ENCODE data around the gene DPP8. TPM values are rescaled to one million over a fixed set of nuclear protein-coding genes. Genes with fewer than 3 reads are reported as not detected.

The DPP8 gene
- total RNA-seq, 2 experiments from 2014 or later, result 29.5 to 29.8 TPM

DNA sequence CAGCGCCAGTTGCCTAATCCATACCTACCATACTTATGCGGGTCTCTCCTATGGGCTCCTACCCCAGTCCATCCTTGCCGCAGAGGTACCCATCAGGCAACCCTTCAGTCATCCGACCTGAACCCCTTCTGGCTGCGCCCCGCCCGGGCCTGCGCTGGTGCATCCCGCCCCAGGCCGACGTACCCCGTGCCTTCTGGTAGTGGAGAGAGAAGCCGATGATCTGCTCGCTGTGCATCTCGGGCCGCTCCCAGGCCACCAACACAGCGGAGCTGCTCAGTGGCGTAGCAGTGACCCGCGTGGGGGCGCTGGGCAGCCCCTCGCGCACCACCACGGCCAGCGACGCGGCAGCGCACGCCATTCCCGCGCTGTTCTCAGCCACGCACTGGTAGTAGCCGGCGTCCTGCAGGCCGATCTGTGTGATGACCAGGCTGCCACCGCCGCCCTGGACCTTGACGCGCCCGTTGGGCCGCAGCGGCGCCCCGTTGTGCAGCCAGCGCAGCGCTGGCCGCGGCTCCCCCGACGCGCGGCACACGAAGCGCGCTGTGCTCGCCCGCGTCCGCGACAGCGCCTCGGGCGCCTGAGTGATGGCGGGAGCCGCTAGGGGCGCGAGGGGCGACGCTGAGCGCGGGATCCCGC, 121.8 kb downstream of the DPP8 start:
- CTCF ChIA-PET, result interaction anchor here (1.4 to 2.6 kb wide), 3 partner anchors 11 to 76 kb away, joined by 3 to 6 read pairs (median 5); no protein-coding TSS in a partner anchor
- POLR2A ChIA-PET, result interaction anchor here (0.6 kb wide), 1 partner anchor 18 kb away, joined by 3 read pairs; the partner anchor contains the start of gene IGDCC3

DNA sequence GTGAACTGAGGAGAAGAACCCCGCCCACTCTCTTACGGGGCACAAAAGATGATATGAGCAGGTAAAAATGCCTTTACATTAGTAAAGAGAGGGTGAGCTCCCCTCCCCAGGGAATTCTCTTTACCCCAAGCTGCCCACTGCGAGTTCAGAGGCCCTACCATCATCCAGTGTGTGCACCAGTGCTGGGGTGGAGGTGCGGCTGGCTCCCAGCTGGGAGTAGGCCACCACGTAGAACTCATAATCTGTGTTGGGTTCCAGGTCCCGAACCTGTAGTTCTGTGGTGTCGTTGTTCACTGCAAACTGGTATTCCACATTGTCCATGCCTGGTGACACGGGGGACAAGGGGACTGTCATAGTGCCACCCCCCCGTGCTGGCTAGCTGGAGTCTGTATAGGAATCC, 122.6 kb downstream of the DPP8 start:
- ChIA-PET CTCF (interaction anchor here (0.6 to 2.6 kb wide), 5 partner anchors 10 to 75 kb away, joined by 3 to 6 read pairs (median 4); no protein-coding TSS in a partner anchor), POLR2A (interaction anchor here (0.6 kb wide), 1 partner anchor 17 kb away, joined by 3 read pairs; the partner anchor contains the start of gene IGDCC3)

DNA sequence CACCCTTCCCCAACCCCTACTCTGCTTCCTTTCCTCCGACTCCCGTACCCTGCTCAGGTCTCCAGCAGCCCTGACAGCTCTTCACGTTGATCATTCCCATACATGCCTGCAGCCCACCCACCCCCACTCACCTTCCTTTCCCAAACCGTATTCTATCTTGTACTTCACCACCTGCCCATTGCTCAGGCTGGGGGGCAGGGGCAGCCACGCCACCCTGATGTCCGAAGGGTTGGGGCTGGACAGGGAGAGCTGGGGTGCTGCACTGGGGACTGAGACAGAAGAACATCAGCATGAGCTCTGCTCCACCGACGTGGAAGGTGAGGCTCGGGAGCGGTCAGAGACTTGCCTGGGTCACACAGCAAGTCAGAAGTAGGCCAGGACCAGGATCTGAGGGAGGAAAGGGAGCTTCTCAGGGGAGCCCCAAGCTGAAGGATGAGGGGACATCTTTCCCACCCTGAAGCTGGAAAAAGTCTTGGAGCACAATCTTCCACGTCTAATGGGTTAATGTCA, 123.2 kb downstream of the DPP8 start:
- ChIA-PET CTCF (interaction anchor here (1.3 to 2.6 kb wide), 4 partner anchors 9 to 75 kb away, joined by 3 to 6 read pairs (median 4); no protein-coding TSS in a partner anchor), POLR2A (no interaction called here)

DNA sequence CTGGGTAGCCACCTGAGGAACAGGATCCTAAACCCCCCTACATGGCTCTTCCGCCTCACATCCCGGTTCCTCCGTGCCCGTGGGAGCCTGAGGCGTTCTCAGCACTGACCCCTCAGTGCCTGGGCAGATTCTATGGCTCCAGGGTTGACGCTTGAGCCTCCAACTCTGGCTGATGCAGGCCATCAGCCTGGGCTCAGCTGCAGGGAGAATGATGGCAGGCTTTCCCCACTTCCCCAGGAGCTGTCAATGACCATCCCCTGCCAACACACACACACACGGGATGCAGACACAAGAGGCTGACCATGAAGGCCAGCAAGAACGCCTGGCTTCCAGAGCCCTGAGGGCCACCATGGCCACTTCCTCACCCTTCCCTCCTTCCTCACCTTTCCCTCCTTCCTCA, 123.9 kb downstream of the DPP8 start:
- CTCF ChIA-PET, result interaction anchor here (1.3 to 2.6 kb wide), 3 partner anchors 8 to 74 kb away, joined by 4 to 6 read pairs (median 5); no protein-coding TSS in a partner anchor
- POLR2A ChIA-PET, result no interaction called here

DNA sequence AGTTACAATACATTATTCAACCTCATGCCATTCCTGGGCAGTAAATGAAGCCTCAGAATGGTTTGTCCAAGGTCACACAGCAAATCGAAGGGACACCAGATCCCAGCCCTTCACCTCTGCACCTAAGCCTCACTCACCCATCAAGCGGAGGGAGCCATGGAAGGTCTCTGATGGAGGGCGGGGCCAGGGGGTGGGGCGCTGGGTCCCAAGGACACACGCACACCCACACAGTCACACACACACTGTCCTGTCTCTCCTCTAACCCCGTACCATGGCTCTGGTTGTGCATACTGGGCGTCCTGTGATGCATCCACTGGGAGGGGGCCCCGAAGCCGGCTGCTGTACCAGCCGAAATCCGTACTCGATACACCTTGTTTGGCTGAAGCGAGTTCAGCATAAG, 124.4 kb downstream of the DPP8 start:
- CTCF ChIA-PET, result no interaction called here
- POLR2A ChIA-PET, result no interaction called here

Other genes with a start within 250 kb of the DPP8 start
- 10 to 100 TPM; 11.3 to 12.5 TPM for gene PARP16, start 230.8 kb downstream of the DPP8 start, total RNA-seq
- gene RNU5A-1, start 221.6 kb downstream of the DPP8 start, total RNA-seq, result not detected
- not detected for gene RNU5B-1, start 213.0 kb downstream of the DPP8 start, total RNA-seq
- not detected for gene IGDCC3, start 139.7 kb downstream of the DPP8 start, total RNA-seq
- under 1 TPM; 0.27 to 0.29 TPM for gene IGDCC4, start 94.7 kb downstream of the DPP8 start, total RNA-seq
- gene HACD3, start 12.8 kb upstream of the DPP8 start, total RNA-seq, result 10 to 100 TPM; 47.3 to 47.9 TPM
- gene INTS14, start 93.4 kb upstream of the DPP8 start, total RNA-seq, result 10 to 100 TPM; 59.2 to 62.3 TPM
- gene SLC24A1, start 104.2 kb upstream of the DPP8 start, total RNA-seq, result 1 to 10 TPM; 6.4 to 7.8 TPM